GM21360 (cell line): ENCODE data around the gene CEP83.
"Not testable (repeated sequence)": the region's sequence is repeated elsewhere in the genome, so short reads cannot be mapped to it uniquely, and the experiment has no call there.

Source experiments
- ATAC-seq: cut with Tn5 transposase; IDR thresholded peaks from one replicate; pipeline ENCODE4 v1.9.1; 2021; ENCODE audit warnings: mild to moderate bottlenecking, moderate library complexity; ENCODE audit not compliant: unreplicated experiment

Gene CEP83

GRCh38 chr12:94459728-94460615 lies at the start of gene CEP83:
Gene CEP83 (minus strand): TSS chr12:94459867. CDS start chr12:94412490, 47,377 bp downstream.
- peak; percentile 91 for ATAC-seq

GRCh38 chr12:94509317-94509716 lies 49.6 kb upstream of the CEP83 start:
- ATAC-seq: no peak

GRCh38 chr12:94507455-94507854 lies 47.8 kb upstream of the CEP83 start:
- ATAC-seq: no peak

- ATAC-seq: no peak
Measured at GRCh38 chr12:94504386-94504785, 44.7 kb upstream of the CEP83 start.

GRCh38 chr12:94503619-94504018 lies 44.0 kb upstream of the CEP83 start:
- no peak for ATAC-seq

- ATAC-seq: no peak
Measured at GRCh38 chr12:94500831-94501567, 41.3 kb upstream of the CEP83 start.

GRCh38 chr12:94498698-94499097 lies 39.0 kb upstream of the CEP83 start:
- ATAC-seq: no peak

- no peak for ATAC-seq
Measured at GRCh38 chr12:94498073-94498472, 38.4 kb upstream of the CEP83 start.

GRCh38 chr12:94495445-94496115 lies 35.9 kb upstream of the CEP83 start:
- ATAC-seq: no peak

GRCh38 chr12:94491489-94491888 lies 31.8 kb upstream of the CEP83 start:
- ATAC-seq: no peak

- ATAC-seq: peak; percentile 98
Measured at GRCh38 chr12:94488463-94488862, 28.8 kb upstream of the CEP83 start.

GRCh38 chr12:94481734-94482133 lies 22.1 kb upstream of the CEP83 start:
- ATAC-seq: no peak

GRCh38 chr12:94469522-94469921 lies 9.9 kb upstream of the CEP83 start:
- ATAC-seq: no peak

GRCh38 chr12:94460616-94460959 lies 921 bp upstream of the CEP83 start:
- ATAC-seq: no peak

- peak; percentile 38 for ATAC-seq
Measured at GRCh38 chr12:94458877-94459727, 565 bp downstream of the CEP83 start.

- ATAC-seq: no peak
Measured at GRCh38 chr12:94457311-94457710, 2.4 kb downstream of the CEP83 start.

- ATAC-seq: not testable (repeated sequence)
Measured at GRCh38 chr12:94454318-94454717, 5.3 kb downstream of the CEP83 start.

- ATAC-seq: no peak
Measured at GRCh38 chr12:94445662-94446061, 14.0 kb downstream of the CEP83 start.

GRCh38 chr12:94437303-94437702 lies 22.4 kb downstream of the CEP83 start:
- no peak for ATAC-seq

GRCh38 chr12:94435511-94435927 lies 24.1 kb downstream of the CEP83 start:
- ATAC-seq: peak; percentile 48

GRCh38 chr12:94434171-94434570 lies 25.5 kb downstream of the CEP83 start:
- no peak for ATAC-seq
